Fibroblast of skin of scalp (primary cell): Measurements from ENCODE around the gene VAV3.

Experiments used
- DNase-seq: peaks from one replicate; pipeline ENCODE4 v3.0.0-alpha.2; 2013

Gene VAV3

GRCh38 chr1:107789817-107790524, 175.0 kb downstream of the VAV3 start:
- no peak for DNase-seq

- DNase-seq = no peak
Measured at GRCh38 chr1:107788206-107789202, 176.5 kb downstream of the VAV3 start.

- DNase-seq = no peak
Measured at GRCh38 chr1:107787299-107787698, 177.7 kb downstream of the VAV3 start.

GRCh38 chr1:107786203-107786845, 178.7 kb downstream of the VAV3 start:
- DNase-seq = no peak

- no peak for DNase-seq
Measured at GRCh38 chr1:107785496-107786202, 179.3 kb downstream of the VAV3 start.

GRCh38 chr1:107782217-107782845, 182.6 kb downstream of the VAV3 start:
- DNase-seq = peak; percentile 62

- no peak for DNase-seq
Measured at GRCh38 chr1:107781245-107781644, 183.7 kb downstream of the VAV3 start.

GRCh38 chr1:107777664-107778047, 187.3 kb downstream of the VAV3 start:
- DNase-seq = no peak

GRCh38 chr1:107776900-107777663, 187.9 kb downstream of the VAV3 start:
- no peak for DNase-seq

- DNase-seq = no peak
Measured at GRCh38 chr1:107771377-107771776, 193.6 kb downstream of the VAV3 start.

GRCh38 chr1:107767156-107767582, 197.8 kb downstream of the VAV3 start:
- no peak for DNase-seq

- DNase-seq = no peak
Measured at GRCh38 chr1:107766533-107766932, 198.4 kb downstream of the VAV3 start.

GRCh38 chr1:107762751-107763390, 202.1 kb downstream of the VAV3 start:
- DNase-seq = no peak

- no peak for DNase-seq
Measured at GRCh38 chr1:107760065-107760464, 204.9 kb downstream of the VAV3 start.

- DNase-seq = peak; percentile 81
Measured at GRCh38 chr1:107750364-107750959, 214.5 kb downstream of the VAV3 start.

GRCh38 chr1:107748531-107748930, 216.4 kb downstream of the VAV3 start:
- DNase-seq = peak; percentile 28

GRCh38 chr1:107741242-107741641, 223.7 kb downstream of the VAV3 start:
- no peak for DNase-seq

GRCh38 chr1:107740579-107740978, 224.4 kb downstream of the VAV3 start:
- DNase-seq = no peak

- DNase-seq = no peak
Measured at GRCh38 chr1:107739651-107740050, 225.3 kb downstream of the VAV3 start.

- DNase-seq = no peak
Measured at GRCh38 chr1:107739201-107739600, 225.8 kb downstream of the VAV3 start.
